Right ventricle myocardium inferior (tissue), 1 donor: Measurements from ENCODE around the gene CDK5R2. TPM values are rescaled to one million over a fixed set of nuclear protein-coding genes. Genes with fewer than 3 reads are reported as not detected.

Experiments used
- ATAC-seq: fragments of 200-7000 bp; cut with Tn5 transposase; one replicate; pipeline ENCODE4 v1.9.1; 2020; ENCODE audit warnings: mild to moderate bottlenecking, moderate library complexity
- DNase-seq: peaks from one replicate; pipeline ENCODE4 v3.0.0; 2021; ENCODE audit errors: missing footprints
- intact Hi-C: fragments of 100-400 bp; cut with DNase I; formaldehyde crosslinking; loops from one replicate; pipeline ENCODE4 v1.11.0; 2022
- microRNA-seq: library from miRNA; unstranded; fragments of <30 nt; microRNA quantifications from one replicate; pipeline ENCODE4 v1.2.0, GENCODE V29; 2020
- total RNA-seq: library from RNA; stranded (reverse); fragmentation: NEBNext Ultra II Directional; extraction: Animal tissue kit (Norgen Biotek cat#: 25700); gene quantifications from one replicate; pipeline ENCODE4 v1.2.1, GENCODE V29; 2021
- donor health status: DM: no; HTN: yes; CAD: no; lungs with severe emphysema.

CDK5R2 gene
- total RNA-seq, 1 donor from 2014 or later, result not detected

DNA sequence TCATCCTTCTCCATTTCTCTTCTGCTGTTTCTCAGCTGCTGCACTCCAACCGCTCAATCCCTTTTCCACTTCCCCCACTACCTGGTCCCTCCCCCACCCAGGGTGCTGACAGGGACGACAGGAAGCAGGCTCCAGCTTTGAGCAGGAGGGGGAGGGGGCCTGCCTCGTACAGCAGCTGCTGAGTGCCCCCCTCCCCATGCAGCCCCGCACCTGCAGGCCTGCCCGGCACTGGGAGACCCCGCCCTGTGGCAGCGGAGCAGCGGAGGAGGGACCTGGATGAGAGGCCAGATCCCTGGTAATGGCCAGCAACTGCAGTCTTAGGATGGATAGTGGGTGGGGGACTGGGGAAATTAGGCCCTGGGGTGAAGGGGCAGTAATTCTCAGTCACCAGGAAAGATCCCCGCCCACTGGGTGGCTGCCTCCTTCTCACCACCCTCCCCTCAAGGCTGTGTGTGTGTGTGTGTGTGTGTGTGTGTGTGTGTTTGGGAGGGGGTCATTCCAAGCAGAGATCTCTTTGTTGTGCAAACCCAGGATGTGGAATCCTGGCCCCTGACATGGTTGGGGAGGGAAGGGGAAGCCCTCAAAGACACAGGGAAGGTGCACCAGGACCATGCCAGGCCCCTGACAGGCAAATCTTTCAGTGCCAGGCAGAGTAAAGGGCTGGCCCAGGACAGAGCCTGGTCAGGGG lies 40.6 kb downstream of the CDK5R2 start:
- DNase-seq, result no peak
- intact Hi-C loops, result no loop called here

DNA sequence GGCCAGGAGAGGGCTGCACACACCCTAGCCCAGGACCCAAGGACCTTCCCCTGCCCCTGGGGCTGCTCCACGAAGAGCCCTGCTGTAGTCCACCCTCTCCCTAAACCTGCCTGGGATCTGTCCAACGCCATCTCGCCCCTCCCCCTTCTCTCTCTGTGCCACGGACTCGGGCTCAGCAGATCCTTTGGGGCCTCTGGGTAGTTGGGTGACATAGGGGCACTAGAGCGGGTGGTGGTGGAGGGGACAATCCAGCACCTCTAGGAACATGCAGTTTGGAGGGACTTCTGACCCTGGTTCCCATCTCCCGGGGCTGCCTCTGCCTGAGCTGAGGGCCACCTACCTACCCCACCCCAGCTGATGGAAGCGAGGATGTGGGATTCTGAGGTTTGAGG lies 41.1 kb downstream of the CDK5R2 start:
- DNase-seq (no peak), ATAC-seq (no peak)
- intact Hi-C loops, result no loop called here

More for the DNA sequence above, 40.6 kb downstream of the CDK5R2 start:
- ATAC-seq, result no peak

DNA sequence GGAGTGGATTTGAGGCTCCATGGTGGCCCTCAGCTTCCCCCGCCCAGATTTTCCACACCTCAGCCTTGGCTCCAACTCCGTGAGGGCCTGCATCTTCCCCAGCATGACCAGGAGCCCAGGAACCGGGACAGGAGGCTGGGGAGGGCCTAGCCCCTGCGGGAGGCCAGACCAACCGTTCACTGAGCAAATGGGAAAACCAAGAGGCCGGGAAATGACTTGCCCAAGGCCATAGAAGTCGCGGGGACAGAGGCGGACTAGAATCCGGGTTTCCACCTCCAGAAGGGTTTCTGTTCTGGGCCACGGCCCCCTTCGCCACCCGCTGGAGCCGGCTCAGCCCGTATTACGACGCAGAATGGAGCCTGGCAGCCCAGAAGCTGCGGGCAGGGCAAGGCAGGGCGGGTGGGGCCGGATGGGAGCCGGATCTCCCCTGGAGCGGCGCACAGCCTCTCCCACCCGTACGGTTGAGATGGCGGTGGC lies 41.7 kb downstream of the CDK5R2 start:
- ATAC-seq (no peak), DNase-seq (no peak)
- intact Hi-C loops, result no loop called here

DNA sequence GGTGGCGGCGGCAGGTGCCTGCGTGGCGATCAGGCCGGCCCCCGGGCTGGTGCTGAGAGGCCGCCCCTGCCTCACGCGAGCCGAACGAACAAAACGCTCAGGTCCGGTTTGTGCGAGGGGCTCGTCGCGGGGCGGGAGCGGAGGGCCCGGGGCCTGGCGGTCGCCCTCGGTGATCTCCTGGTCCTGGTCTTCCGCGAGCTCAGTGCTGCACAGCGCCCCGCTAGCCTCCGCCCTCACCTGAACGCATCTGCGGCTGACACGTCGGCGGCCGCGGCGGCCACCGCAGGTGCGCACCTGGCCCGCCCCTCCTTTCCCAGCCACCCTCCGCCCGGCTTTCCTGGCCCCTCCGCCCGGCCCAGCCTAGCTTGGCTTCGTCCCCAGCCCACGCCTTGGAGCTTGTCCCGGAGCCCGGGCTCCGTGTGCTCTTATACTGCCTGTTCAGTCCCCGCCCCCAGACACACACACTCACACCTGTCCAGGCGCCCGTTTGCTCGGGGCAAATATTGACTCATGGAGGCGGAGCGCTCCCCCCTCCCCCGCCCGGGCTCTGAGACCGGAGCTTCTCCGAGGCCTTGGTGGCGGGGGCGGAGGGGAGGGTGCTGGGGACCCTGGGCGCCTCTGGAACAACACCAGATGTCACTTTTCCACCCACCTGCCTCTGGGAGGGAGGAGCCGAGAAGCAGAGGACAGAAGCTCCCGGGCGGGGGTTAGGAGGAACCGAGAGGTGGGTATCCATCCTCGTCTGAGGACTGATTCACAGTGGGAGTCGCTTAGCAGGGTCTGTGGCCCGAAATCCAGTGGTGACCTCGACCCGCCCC lies 42.3 kb downstream of the CDK5R2 start:
- intact Hi-C loops, result no loop called here
- ATAC-seq (no peak), DNase-seq (no peak)

DNA sequence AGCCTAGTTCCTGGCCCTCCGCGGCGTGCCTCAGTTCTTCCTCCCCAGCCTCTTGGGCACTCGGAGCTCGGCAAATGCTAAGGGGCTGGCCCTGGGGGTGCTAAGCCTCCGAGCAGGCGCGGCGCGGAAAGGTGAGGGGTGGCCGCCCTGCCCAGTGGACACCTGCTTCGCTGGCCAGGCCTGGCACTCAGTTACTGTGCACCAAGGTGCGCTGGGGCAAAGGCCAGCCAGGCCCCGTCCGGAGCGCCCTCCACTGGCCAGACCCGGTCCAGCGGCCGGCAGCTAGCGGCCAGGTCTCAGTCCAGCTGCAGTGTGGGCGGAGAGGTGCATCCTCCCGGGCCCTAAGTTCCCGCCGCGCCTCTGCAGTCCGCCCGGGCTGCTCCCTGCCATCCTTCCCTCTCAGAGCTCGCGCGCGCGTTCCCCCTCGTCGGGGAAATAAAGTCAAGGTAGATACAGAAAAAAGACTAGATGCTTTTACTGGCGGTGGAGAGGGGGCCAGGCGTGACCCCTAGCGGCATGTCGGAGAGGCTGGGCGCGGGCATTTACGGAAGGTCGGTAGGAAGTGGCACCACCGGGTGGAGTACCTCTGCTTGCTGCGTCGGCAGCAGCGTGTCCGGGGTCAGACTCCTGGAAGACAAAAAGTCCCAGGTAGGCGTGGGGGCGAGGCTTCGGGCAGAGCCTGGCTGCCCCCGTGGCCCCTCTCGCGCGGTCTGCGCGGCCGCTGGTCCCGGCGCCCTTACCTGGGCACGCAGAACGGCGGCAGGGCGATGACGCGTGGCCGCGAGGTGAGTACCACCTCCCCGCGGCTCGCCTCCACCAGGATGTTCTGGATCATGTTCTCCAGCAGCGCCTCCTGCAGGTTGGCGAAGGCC lies 43.2 kb downstream of the CDK5R2 start:
- DNase-seq, result peak; percentile 76
- no peak for ATAC-seq
- intact Hi-C loops, result no loop called here

DNA sequence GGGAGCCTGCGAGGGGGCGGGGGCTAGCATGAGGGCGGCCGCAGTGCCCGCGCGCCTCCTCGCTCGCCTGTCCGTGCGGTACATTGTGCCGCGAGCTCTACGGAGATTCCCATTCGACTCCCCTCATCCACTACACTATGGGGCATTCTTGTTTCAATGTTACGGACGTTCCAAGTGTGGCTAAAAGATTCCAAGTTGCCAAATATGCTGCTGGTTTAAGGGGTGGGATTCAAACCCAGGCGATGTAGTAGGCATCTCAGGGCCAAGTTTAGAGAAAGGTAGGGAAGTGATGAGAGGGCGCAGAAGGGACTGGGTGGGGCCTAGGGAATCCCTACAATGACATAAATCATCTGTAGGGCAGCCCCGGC lies 43.8 kb downstream of the CDK5R2 start:
- intact Hi-C loops, result no loop called here
- DNase-seq (no peak), ATAC-seq (no peak)

DNA sequence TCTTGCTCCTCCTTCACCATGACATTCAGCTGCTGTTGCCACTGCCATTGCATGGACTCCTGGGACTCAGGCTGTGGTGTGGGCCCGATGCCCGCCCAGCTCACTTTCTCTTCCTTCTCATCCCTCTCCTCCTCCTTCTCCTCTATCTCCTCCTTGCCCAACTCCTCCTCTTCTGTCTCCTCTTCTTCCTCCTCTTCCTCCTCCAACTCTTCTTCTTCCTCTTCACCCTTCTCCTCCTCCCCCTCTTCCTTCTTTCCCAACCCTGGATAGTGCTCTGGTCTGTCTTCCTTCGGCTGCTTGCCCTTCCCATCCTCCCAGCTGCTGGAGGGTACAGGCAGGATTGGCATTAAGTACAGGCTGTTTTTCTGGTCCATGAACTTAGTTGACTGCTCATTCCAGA lies 44.5 kb downstream of the CDK5R2 start:
- no peak for ATAC-seq
- intact Hi-C loops, result no loop called here

DNA sequence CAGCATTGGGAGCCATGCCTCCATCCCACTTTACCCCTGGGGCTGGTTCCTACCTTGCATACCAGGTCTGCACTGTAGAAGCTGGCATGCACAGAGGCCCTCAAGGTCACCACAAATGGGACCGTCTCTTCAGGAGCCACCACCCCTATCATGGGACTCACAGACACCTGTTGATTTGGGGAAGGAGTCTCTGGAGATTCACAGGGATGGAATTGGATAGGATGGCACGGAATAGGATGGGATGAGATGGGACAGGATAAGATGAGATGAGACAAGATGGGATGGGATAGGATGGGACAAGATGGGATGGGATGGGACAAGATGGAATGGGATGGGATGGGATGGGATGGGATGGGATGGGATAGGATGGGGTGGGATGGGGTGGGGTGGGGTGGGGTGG lies 49.8 kb downstream of the CDK5R2 start:
- ATAC-seq (no peak), DNase-seq (no peak)
- intact Hi-C loops, result no loop called here

More for the DNA sequence above, 44.5 kb downstream of the CDK5R2 start:
- no peak for DNase-seq

DNA sequence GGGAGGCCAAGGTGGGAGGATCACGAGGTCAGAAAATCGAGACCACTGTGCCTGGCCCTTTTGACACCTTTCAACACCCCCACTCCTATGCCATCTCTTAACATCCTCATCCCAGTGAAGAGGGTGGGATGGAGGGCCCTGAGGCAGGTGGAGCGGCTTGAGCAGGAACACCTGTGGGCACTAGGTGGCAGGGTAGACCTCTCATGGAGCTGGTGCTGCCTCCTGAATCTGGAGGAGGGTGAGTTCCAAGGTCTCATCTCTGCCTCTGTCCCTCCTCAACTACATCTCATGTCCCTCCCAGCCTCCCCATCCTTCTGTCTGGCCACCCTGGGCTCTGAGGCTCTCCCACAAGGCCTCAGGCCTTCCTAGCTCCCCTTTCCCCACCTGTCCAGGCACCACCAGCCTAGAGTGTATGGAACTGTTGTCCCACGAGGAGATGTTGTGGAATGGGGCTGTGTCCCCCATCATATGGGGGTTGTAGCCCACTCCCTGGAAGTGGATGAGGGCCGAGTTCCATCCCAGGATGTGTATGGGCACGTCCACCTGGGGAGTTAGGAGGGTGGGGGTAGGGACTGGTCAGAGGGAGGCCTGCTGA lies 50.8 kb downstream of the CDK5R2 start:
- ATAC-seq, result peak; percentile 28
- intact Hi-C loops, result no loop called here
- DNase-seq, result no peak

DNA sequence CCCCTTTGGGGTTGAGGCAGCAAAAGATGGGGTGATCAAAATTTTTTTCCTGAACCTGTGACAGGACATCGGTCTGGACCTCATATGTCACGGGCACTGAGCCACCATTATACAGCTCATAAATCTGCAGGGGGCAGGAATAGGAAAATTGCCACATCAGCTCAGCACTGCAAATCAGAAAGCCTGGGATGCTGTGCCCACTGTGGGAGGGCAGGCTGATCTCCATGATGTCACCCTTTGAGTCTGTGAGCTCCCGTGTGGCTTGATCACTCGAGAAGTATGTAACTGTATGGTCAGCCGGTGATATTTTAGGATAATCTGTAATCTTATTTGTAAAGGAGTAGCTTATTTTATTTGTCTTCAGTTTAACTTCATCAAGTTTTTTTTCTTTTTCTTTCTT lies 51.4 kb downstream of the CDK5R2 start:
- DNase-seq (no peak), ATAC-seq (no peak)
- intact Hi-C loops, result no loop called here

Small RNAs within 50 kb of the gene (microRNA-seq; reads per million reads assigned to microRNA genes)
- 6.9 reads per million, percentile 18 among the genes with 10 or more reads in this experiment for gene MIR375

Other genes with a start within 250 kb of the CDK5R2 start
- 8.4 TPM for gene TTLL4, start 248.8 kb upstream of the CDK5R2 start, total RNA-seq
- 12.5 TPM for gene CYP27A1, start 177.5 kb upstream of the CDK5R2 start, total RNA-seq
- not detected for gene PRKAG3, start 127.9 kb upstream of the CDK5R2 start, total RNA-seq
- gene WNT6, start 99.9 kb upstream of the CDK5R2 start, total RNA-seq, result 2.1 TPM
- not detected for gene WNT10A, start 78.8 kb upstream of the CDK5R2 start, total RNA-seq
- not detected for gene FEV, start 25.5 kb downstream of the CDK5R2 start, total RNA-seq
- gene CRYBA2, start 33.8 kb downstream of the CDK5R2 start, total RNA-seq, result not detected
- not detected for gene CFAP65, start 81.8 kb downstream of the CDK5R2 start, total RNA-seq
- not detected for gene IHH, start 101.3 kb downstream of the CDK5R2 start, total RNA-seq
- 9.7 TPM for gene NHEJ1, start 201.1 kb downstream of the CDK5R2 start, total RNA-seq
- 0.87 TPM for gene SLC23A3, start 210.4 kb downstream of the CDK5R2 start, total RNA-seq
- 72.7 TPM for gene CNPPD1, start 217.3 kb downstream of the CDK5R2 start, total RNA-seq
- gene RETREG2, start 218.6 kb downstream of the CDK5R2 start, total RNA-seq, result 37.4 TPM
- 24.3 TPM for gene ZFAND2B, start 247.1 kb downstream of the CDK5R2 start, total RNA-seq